Progenitor cell of endocrine pancreas (in vitro differentiated cells): ENCODE measurements around the gene PLXNC1. TPM values are rescaled to one million over a fixed set of nuclear protein-coding genes. Genes with fewer than 3 reads are reported as not detected.

Experiments used
- DNase-seq: peaks from one replicate; pipeline ENCODE4 v3.0.0; 2021; ENCODE audit warnings: low spot score; ENCODE audit not compliant: unreplicated experiment
- H3K27ac Mint-ChIP-seq: 2 replicates; pipeline ENCODE4 v1.8.0; 2021; ENCODE audit warnings: mild to moderate bottlenecking, moderate library complexity, mixed read lengths
- H3K27me3 Mint-ChIP-seq: 2 replicates; pipeline ENCODE4 v1.8.0; 2021; ENCODE audit warnings: mixed read lengths
- H3K36me3 Mint-ChIP-seq: 2 replicates; pipeline ENCODE4 v1.8.0; 2022; ENCODE audit warnings: mixed read lengths; ENCODE audit not compliant: insufficient read depth
- H3K4me1 Mint-ChIP-seq: 2 replicates; pipeline ENCODE4 v1.8.0; 2021; ENCODE audit warnings: low read depth, mixed read lengths
- H3K4me3 Mint-ChIP-seq: 2 replicates; pipeline ENCODE4 v1.8.0; 2021; ENCODE audit warnings: low read depth, mild to moderate bottlenecking, moderate library complexity, mixed read lengths
- H3K9me3 Mint-ChIP-seq: 2 replicates; pipeline ENCODE4 v1.8.0; 2021; ENCODE audit warnings: low read depth, mixed read lengths
- CTCF ChIP-seq: fragments of 200-600 bp; sonication (generic); IDR thresholded peaks from one replicate; pipeline ENCODE4 v1.5.0; 2021; ENCODE audit warnings: antibody characterized with exemption, mild to moderate bottlenecking; ENCODE audit not compliant: unreplicated experiment
- total RNA-seq: library from RNA; stranded (reverse); gene quantifications from 2 replicates; pipeline ENCODE4 v1.2.1, GENCODE V29; 2021

The PLXNC1 gene
- total RNA-seq, 1 donor from 2014 or later: 25.7 TPM

GRCh38 chr12:94158666-94159065 lies 10.3 kb downstream of the PLXNC1 start:
- DNase-seq: no peak
- peaks cover 4% of the 10 kb centered on the region for H3K27me3 Mint-ChIP-seq
- H3K4me1 Mint-ChIP-seq: peaks cover 8% of the 10 kb centered on the region
- H3K9me3 Mint-ChIP-seq: peaks cover 3% of the 10 kb centered on the region
- no peak overlapping the region for H3K27ac Mint-ChIP-seq
- no peak for TF ChIP-seq CTCF
- H3K4me3 Mint-ChIP-seq: no peak overlapping the region
- no peaks in the 10 kb centered on the region for H3K36me3 Mint-ChIP-seq

- Mint-ChIP-seq H3K36me3 (no peaks in the 10 kb centered on the region), H3K9me3 (peaks cover 3% of the 10 kb centered on the region), H3K4me1 (peaks cover 9% of the 10 kb centered on the region), H3K27me3 (peaks cover 4% of the 10 kb centered on the region), H3K4me3 (no peak overlapping the region), H3K27ac (peak overlapping the region; percentile 21)
- DNase-seq: no peak
- TF ChIP-seq CTCF: no peak
Measured at GRCh38 chr12:94162108-94162507, 13.7 kb downstream of the PLXNC1 start.

- Mint-ChIP-seq H3K4me3 (no peak overlapping the region), H3K4me1 (peaks cover 15% of the 10 kb centered on the region), H3K9me3 (peaks cover 3% of the 10 kb centered on the region), H3K36me3 (no peaks in the 10 kb centered on the region), H3K27me3 (peaks cover 4% of the 10 kb centered on the region), H3K27ac (no peak overlapping the region)
- no peak for DNase-seq
- TF ChIP-seq CTCF: no peak
Measured at GRCh38 chr12:94163850-94164249, 15.5 kb downstream of the PLXNC1 start.

GRCh38 chr12:94165138-94165537 lies 16.8 kb downstream of the PLXNC1 start:
- Mint-ChIP-seq H3K27me3 (no peaks in the 10 kb centered on the region), H3K36me3 (no peaks in the 10 kb centered on the region), H3K27ac (no peak overlapping the region), H3K9me3 (peaks cover 3% of the 10 kb centered on the region), H3K4me3 (no peak overlapping the region), H3K4me1 (peaks cover 21% of the 10 kb centered on the region)
- no peak for DNase-seq
- TF ChIP-seq CTCF: no peak

GRCh38 chr12:94165670-94166364 lies 17.4 kb downstream of the PLXNC1 start:
- H3K9me3 Mint-ChIP-seq: peaks cover 3% of the 10 kb centered on the region
- DNase-seq: no peak
- H3K27ac Mint-ChIP-seq: no peak overlapping the region
- H3K4me3 Mint-ChIP-seq: no peak overlapping the region
- H3K27me3 Mint-ChIP-seq: no peaks in the 10 kb centered on the region
- no peak for TF ChIP-seq CTCF
- H3K36me3 Mint-ChIP-seq: peaks cover 1% of the 10 kb centered on the region
- H3K4me1 Mint-ChIP-seq: peaks cover 27% of the 10 kb centered on the region
